CD4-positive, alpha-beta T cell treated with Interleukin-2 at 100 ng/mL for 4 hours (primary cell): ENCODE results near the gene RANBP3L.
"Not testable (repeated sequence)": the region's sequence is repeated elsewhere in the genome, so short reads cannot be mapped to it uniquely, and the experiment has no call there.

Experiments used
- DNase-seq: peaks from one replicate; pipeline ENCODE4 v3.0.0-alpha.2; 2020; ENCODE audit warnings: low spot score

The RANBP3L gene, protein sequence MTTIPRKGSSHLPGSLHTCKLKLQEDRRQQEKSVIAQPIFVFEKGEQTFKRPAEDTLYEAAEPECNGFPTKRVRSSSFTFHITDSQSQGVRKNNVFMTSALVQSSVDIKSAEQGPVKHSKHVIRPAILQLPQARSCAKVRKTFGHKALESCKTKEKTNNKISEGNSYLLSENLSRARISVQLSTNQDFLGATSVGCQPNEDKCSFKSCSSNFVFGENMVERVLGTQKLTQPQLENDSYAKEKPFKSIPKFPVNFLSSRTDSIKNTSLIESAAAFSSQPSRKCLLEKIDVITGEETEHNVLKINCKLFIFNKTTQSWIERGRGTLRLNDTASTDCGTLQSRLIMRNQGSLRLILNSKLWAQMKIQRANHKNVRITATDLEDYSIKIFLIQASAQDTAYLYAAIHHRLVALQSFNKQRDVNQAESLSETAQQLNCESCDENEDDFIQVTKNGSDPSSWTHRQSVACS

DNA sequence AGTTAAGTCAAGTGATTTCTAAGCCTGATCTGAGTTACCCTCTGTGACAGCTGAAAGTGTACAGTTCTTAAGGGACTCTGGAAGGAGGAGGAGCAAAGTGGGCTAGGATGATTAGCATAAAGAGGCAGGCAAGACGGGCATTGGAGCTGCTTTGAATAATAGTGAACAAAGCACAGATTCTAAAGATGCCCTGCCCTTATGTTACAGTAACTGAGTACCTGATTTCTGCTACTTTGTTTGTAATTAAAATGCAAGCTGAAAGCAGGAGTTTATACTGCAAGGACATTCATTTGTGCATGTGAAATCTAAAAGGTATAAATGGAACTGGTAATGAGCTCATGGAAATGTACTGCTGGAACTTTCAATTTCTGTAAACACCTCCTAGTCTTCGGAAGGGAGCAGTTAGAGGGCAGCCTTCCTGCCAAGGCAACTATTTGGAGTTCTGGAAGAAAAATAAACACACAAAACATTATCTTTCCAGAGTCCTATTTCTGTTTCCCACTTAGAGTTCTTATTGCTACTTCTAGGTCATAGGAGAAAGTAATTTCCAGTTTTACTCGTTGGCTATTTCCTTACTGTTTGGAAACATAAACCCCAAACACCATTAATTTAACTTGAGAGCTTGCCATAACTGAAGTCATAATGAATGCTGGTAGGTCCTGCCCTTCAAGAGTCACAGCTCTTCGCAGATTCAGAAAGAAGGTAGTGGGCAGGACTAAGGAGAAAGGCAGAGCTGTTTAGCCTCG is at the start of gene RANBP3L:
Gene RANBP3L (minus strand): TSS at position 45 of the 746 bp plus-strand sequence. CDS start 486 bp downstream, outside the sequence.
- DNase-seq: no peak

DNA sequence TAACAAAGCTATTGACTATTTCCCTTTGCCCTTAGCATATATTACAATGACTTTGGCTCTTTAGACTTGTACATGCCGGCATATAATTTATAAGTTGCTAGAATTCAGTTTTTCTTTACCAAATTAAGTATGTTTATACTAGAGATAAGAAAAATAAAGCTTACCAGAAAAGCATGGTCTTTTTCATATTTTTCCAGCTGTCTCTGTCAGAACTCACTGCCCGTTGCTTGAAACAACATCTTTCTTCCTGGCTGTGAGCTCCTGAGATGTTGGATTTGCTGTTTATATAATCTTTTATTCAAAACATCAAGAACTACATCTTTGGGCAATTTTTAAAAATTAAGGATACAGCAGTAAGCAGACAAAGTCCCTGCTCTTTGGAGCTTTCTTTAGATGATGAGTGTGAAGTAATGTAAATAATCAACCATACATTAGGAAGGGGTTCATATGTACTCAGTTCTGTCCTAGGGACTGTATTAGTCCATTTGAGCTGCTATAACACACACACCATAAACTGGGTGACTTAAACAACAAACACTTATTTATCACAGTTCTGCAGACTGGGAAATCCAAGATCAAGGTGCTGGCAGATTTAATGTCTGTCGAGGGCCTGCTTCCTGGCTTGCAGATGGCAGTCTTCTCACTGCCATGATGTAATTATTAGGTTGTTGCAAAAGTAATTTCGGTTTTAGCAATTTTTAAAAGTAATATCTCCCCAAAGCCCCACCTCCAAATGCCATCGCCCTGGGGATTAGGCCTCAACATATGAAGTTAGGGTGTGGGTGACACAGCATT is 45.4 kb upstream of the RANBP3L start:
- no peak for DNase-seq

DNA sequence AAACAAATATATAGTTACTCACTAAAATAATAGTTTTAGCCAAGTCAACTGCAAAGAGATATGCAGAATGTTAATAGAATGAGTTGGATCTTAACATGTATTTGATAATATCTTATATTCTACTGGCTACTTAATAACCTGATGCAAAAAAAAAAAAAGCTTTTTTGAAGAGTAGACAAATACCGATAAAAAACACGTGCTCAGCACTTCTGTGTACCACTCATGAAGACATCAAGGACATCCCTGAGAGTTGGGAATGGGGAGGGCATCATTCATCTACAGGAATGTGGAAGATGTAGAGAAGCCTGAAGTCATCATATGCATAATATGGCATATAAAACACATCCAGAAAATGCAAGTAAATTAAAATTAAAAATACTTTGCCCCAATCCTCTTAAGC is 43.2 kb upstream of the RANBP3L start:
- no peak for DNase-seq

DNA sequence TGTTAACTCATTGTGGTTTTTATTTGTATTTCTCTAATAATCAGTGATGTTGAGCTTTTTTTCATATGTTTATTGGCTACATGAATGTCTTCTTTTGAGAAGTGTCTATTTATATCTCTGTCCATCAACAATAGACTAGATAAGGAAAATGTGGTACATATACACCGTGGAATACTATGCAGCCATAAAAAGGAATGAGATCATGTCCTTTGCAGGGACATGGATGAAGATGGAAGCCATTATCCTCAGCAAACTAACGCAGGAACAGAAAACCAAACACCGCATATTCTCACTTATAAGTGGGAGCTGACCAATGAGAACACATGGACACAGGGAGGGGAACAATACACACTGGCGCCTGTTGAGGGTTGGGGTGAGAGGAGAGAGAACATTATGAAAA is 40.0 kb upstream of the RANBP3L start:
- DNase-seq: not testable (repeated sequence)

DNA sequence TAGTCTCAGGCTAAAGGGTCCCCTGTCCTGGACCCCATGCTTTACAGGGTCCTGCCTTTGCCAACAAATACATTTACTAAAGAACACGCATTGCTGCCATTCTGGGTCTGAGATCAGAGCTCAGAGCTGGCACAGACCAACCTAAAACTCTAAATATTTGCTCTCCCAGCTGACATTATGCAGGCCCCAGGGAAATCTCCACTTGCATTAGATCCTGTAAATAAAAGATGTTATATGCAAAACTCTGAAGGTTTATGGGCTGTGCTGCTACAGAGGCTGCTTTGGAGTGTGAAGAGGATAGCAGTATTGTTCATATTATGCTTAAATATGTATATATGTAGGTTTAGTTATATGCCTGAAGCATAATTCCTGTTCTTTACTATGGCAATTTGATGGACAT is 35.9 kb upstream of the RANBP3L start:
- DNase-seq: no peak

DNA sequence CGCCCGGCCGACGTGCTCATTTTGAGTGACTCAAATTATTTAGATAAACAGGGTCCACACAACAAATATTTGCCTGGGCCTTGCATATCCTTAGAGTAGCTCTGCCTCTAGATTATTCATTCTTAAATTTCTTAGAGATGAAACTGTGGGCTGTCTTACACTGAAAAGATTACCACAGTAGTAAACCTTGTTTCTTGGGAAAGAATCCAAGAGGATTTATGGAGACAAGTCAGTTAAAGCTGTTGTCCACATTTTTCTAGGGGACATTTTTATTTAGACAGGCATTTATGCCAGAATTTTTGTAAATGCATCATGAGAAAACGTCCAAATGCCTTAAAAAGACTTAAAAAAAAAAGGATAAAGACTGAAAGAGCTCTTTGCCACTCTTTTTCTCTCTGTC is 32.6 kb upstream of the RANBP3L start:
- DNase-seq: no peak

DNA sequence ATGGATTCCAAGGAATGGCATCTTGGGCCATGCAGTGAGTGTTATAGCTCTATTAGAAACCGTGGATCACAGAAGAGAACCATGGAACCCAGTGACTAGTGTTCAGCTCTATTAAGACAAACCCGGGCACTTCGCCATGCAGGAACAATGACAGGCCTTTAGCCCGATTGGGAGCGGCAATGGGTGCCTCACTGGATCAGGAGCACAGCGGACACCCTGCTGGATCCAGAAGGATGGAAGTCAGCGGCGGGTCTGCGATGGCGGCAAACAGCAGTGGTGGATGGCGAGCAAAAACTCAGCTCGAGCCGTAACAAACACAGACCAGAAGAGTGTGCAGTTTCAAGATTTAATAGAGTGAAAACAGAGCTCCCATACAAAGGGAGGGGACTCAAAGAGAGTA is 31.0 kb upstream of the RANBP3L start:
- not testable (repeated sequence) for DNase-seq

DNA sequence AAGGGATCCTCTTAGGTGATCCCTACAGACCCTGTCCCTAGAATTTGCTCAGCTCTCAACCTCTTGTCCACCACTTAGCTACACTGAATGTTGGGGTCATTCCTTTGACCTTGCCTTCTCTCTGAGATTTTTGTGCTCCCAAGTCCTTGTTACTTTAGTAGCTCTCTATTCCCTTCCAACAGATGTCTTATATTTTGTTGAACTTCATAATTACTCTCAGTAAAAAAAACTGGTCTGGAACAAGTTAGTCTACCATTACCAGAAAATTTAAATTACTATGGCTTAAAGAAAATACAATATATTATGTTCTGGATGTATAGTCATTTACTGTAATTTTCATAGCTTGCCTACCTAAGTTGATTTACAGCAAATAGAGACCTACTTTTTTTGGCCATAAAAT is 23.5 kb upstream of the RANBP3L start:
- DNase-seq: no peak

DNA sequence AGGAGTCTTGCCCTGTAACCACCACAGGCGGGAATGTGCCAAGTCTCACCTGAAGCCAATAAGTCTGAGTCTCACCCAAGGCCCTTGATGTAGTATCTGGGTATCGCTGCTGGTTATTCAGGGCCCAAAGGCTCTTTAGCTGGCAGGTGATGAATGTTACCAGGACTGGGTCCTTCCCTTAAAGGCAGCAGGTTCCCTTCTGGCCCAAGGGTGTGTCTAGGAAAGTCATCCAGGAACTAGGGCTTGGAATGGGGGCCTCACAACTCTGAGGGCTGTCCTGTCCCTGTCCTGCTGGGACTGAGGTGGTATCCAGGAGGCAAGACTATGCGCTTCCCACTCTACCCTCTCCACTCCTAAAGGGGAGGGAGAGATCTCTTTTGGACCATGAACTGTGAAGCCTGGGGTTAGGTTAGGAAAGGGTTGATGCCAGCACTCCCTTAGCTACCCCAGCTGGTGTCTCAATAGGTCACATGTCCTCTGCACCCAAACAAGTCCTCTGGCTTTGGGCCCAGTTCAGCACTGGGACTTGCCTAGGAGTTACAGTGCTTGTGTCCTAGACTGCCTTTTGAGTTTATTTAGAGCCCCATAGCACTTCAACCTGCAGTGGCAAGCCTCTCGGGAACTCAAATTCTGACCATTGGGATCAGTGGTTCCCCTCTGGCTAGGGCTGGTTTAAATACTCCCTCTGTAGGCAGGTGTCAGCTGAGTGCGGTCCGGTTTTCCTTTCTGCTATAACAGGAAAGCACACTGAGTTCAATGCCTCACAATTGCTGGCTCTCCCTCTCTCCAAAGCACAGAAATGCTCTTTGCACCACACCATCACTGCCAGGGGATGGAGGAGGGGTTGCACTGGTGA is 22.5 kb upstream of the RANBP3L start:
- no peak for DNase-seq

DNA sequence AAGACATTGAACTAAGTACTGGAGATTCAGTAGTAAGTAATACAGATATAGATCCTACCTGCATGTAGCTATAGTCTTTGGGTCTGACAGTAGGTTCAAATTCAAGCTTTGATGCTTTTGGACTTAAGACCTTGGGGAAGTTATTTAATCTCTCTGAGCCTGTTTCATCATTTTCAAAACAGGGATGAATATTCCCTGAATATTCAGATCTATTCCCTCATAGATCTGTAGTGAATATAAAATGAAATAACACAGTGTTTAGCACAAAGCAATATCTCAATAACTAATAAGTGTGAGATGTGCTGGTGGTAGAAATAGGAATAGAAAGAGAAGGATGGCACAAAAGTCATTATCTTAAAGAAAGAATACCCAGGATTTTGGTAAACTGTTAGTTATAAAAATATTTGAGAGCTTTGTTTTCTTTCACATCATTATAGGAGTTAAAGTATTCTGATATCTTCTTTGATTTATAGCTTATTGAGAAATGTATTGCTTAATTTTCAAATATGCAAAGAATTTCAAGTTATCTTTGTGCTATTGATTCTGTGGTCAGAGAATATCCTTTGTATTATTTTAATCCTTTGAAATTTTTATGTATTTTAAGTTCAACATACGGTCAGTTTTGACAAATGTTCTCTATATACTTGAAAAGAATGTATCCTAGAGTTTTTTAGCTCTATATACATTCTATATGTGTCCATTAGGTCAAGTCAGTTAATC is 11.4 kb upstream of the RANBP3L start:
- no peak for DNase-seq

DNA sequence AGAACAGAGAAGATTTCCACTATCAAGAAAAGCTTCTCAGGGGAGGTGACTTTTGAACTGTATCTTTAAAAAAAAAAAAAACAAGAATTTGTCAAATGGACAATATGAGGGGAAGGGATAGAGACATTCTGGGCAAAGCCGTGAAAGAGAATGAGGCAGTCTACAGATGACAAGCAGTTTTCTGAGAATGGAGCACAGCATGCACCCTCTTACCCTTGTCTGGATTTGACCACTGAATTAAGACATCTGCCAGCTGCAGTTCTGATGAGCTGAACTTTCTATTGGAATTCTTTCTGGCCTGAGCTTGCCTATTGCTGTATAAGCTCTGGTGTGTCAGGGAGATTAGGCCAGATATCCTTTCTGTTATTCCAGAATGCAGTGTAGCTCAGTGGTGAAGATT is 10.3 kb upstream of the RANBP3L start:
- DNase-seq: no peak

DNA sequence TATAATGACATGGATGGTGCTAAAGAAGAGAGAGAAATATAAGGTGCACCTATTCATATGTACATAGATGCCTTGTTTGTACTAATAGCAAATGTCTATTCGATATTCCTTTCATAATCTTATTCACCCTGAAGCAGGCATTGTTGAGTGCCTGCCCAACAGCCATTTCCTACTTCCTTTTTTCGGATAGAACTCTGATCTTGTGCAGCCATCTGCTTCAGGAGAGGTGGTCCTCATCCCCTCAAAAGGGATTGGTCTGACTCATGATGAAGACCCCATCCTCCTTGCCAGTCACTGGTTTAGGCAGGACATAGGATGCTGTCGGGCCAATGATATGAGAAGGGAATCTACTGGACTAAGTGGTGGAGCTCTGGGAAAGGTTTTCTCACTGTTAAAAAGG is 8.4 kb upstream of the RANBP3L start:
- no peak for DNase-seq

DNA sequence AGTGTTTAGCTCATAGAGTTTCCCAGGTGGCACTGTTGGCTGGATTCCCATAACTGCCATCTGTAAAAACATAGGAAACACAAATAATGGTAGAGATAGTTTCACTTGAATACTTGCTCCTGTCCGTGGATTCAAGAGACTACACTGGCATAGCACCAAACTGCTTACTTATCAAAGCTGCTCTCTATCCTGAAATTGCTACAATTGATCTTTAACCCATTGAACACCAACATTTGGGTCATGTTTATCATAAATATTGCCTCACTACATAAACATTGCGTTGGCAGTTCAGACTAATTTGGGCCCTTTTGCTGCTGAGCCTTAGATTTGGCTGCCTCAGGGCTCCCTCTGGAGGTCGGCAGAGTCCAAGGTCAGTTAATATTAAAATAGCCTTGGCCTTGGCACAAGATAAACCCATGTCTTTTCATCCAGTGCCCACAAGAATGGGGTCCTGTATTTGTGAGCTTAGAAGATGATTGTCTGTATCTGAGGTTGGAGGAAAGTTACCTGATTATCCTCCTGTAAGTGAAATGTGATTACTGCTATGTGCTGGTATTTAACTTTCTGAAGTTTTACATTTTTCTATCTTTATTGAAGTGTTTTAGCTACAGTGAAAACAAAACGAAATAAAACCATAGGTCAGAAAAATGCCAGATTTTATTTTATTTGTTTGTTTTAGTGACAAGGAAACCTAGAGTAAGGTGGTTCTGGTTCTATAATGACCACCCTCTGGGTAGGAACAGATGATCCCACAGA is 4.0 kb upstream of the RANBP3L start:
- DNase-seq: no peak

DNA sequence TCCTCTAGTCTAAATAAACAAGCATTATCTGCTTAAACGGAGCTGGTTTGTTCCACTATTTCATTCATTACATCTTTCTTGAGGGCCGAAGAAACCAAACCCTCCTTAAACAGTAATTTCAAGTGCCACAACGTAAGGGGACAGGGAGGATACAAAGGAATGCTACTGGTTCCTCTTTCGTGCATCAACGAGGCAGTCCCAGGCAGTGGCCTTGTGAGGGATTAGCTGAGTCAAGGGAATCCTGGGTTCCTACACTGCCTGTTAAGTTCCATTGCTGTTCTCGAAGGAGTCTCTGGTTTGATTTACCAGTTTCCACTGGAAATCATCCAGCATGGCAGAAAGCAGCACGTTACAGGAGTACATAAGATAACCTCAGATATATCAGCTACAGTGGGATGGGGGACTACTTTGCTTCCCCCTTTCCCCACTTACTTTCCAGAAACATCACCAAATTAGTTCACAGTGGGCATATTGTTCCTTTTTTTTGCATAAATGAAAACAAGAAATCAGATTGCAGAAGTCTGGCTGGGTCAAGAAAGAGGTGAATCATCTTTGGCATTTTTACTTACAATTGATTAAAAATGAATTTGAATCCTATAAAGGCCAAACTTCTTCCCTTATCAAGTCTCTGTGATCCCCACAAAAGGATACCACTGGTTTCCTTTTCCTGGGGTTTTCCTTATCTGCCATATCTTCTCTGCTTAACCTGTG is 2.5 kb upstream of the RANBP3L start:
- no peak for DNase-seq

DNA sequence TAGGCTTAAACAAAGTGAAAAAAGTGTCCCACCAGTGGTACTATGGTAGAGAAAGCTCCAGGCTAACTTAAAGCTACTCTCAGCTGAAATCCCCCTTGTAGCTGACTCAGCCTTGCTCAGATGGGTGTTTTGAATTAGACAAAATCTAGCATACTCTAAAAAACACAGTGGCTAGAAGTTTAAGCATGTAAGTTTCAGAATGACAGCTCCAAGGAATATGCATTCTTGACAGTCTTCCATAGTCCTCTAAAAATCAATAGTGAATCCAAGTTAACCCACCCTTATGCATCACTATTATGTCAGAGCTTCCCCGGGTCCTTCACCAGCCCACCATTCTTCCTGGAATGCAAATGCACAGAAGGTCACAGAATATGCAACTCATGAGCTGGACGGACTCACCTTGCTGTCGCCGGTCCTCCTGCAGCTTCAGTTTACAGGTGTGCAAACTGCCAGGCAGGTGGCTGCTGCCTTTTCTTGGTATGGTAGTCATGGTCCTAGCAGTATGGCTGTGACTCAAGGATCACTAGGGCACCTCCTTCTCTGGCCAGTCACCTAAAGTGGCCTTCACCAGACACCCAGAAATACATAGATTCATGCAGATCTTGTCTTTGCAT is 668 bp downstream of the RANBP3L start:
- DNase-seq: no peak

DNA sequence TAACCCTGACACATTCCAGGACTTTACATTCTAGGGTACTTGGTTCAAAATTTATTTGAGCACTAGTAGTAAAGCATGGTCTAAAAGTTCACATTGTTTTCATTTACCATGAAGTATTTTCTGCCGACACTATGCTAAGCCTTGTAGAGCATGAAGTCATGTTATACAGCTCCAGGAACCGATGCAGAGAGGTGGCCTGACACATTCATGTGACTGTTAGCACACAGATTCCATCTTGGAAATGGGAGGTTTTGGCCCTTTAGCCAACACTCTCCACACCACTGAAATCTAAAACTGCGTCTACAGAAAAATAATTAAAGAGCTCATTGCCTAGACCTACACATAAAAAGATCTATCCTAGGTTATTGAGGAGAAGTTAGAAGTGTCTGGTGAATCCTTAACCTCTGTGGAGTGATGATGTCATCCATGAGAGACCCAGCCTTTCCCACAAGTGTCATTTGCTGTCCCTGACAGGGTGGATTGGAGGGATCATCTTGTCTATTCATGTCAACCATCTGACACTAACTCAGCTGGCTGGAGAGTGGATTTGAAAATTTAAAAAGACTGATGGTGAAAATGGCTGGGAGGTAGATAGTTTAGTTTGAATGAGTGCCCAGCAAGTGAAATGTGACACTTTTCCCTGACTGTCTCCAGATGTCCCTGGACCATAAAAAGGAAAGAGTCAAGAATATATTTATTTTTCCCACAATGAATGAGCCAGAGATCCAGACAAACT is 1.3 kb downstream of the RANBP3L start:
- no peak for DNase-seq

DNA sequence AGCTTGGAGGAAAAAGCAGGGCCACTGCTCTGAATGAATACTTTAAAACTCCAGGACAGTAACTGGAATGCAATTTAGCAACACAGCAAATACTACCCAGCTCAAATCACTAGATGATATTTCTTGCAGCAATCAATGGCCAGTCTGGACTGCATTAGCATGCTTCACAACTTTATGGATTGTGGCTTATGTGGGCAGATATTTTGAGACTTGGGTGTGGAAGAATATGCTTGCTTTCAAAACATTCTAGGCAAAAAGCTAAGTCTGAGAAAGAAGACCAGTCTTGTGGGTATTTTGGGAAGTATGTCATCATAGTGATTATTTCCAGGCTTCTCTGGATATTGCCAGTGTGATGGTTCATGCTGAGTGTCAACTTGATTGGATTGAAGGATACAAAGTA is 3.1 kb downstream of the RANBP3L start:
- no peak for DNase-seq

DNA sequence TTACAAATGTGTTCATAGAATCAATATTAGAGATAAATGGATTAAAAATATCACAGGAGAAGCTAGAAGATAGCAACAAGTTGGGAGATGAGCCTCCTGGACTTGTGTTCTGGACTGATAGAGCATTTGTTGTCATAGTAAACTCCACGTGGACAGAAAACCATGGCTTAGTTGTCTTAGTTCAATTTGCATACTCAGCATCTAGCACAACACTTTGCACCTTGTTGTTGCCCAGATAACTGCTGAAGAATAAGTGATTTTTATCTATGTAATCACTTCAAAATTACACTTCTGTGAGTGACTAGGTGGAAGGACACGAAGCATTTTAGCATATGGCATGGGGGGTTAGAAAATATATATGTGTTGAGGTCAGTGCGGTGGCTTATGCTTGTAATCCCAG is 4.0 kb downstream of the RANBP3L start:
- DNase-seq: no peak
